ENCODE measurements around the gene MOGAT1.
A peak's percentile ranks its signal among the peaks of the same experiment; 100 is the strongest.
"Not testable (repeated sequence)": the region's sequence is repeated elsewhere in the genome, so short reads cannot be mapped to it uniquely, and the experiment has no call there.

Gene MOGAT1

GRCh38 chr2:222711315-222711940 is 40.0 kb downstream of the MOGAT1 start:
- no peak for DNase-seq

GRCh38 chr2:222713002-222713401 is 41.5 kb downstream of the MOGAT1 start:
- DNase-seq: no peak

GRCh38 chr2:222714361-222715241 is 43.1 kb downstream of the MOGAT1 start:
- no peak for DNase-seq

GRCh38 chr2:222715742-222716141 is 44.3 kb downstream of the MOGAT1 start:
- DNase-seq: no peak

GRCh38 chr2:222719787-222720186 is 48.3 kb downstream of the MOGAT1 start:
- DNase-seq: not testable (repeated sequence)

- not testable (repeated sequence) for DNase-seq
Measured at GRCh38 chr2:222721597-222721996, 50.1 kb downstream of the MOGAT1 start.

GRCh38 chr2:222722327-222722946 is 51.0 kb downstream of the MOGAT1 start:
- peak; percentile 27 for DNase-seq

- DNase-seq: no peak
Measured at GRCh38 chr2:222724208-222724607, 52.8 kb downstream of the MOGAT1 start.

GRCh38 chr2:222728621-222729020 is 57.2 kb downstream of the MOGAT1 start:
- no peak for DNase-seq

GRCh38 chr2:222730366-222730999 is 59.0 kb downstream of the MOGAT1 start:
- DNase-seq: no peak

GRCh38 chr2:222731201-222731621 is 59.8 kb downstream of the MOGAT1 start:
- DNase-seq: no peak

GRCh38 chr2:222732489-222733178 is 61.2 kb downstream of the MOGAT1 start:
- no peak for DNase-seq

- no peak for DNase-seq
Measured at GRCh38 chr2:222733470-222733845, 62.0 kb downstream of the MOGAT1 start.

GRCh38 chr2:222733846-222734702 is 62.6 kb downstream of the MOGAT1 start:
- DNase-seq: no peak

- no peak for DNase-seq
Measured at GRCh38 chr2:222734703-222735014, 63.2 kb downstream of the MOGAT1 start.

- DNase-seq: no peak
Measured at GRCh38 chr2:222736301-222736700, 64.8 kb downstream of the MOGAT1 start.

GRCh38 chr2:222736924-222737323 is 65.5 kb downstream of the MOGAT1 start:
- no peak for DNase-seq

GRCh38 chr2:222738312-222738711 is 66.9 kb downstream of the MOGAT1 start:
- DNase-seq: no peak

GRCh38 chr2:222738809-222739208 is 67.4 kb downstream of the MOGAT1 start:
- no peak for DNase-seq

GRCh38 chr2:222739939-222740338 is 68.5 kb downstream of the MOGAT1 start:
- DNase-seq: no peak

- no peak for DNase-seq
Measured at GRCh38 chr2:222743251-222743812, 71.9 kb downstream of the MOGAT1 start.
